HEK293 (cell line): ENCODE results near the gene RNF223.

Source experiments
- CTCF ChIA-PET: fragments of 350-600 bp; formaldehyde crosslinking; extraction: SDS; loops from one replicate; lab custom pipeline; 2021; ENCODE audit warnings: antibody characterized with exemption; lab: Yijun Ruan, JAX
- POLR2A ChIA-PET: fragments of 300-600 bp; formaldehyde crosslinking; extraction: SDS; loops from one replicate; lab custom pipeline; 2020; ENCODE audit warnings: antibody characterized with exemption, inconsistent platforms; lab: Yijun Ruan, JAX
- H3K27ac ChIP-seq: fragments of 200-500 bp; sonication (Bioruptor generic); 2 replicates; pipeline ENCODE4 v1.5.1; 2014; ENCODE audit warnings: low read depth, low read length, control low read depth, inconsistent platforms; ENCODE audit errors: extremely low read depth
- H3K36me3 ChIP-seq, 2 experiments: fragments of 200-500 bp in 1 of 2; sonication (Bioruptor generic) in 1 of 2; 1 replicate in 1 of 2; 2 replicates in 1 of 2; pipeline ENCODE4 v1.5.1; 2014 to 2017; ENCODE audit warnings: inconsistent platforms in 2 of 2, low read length in 2 of 2; ENCODE audit not compliant: control insufficient read depth in 2 of 2, insufficient read depth in 1 of 2
- H3K4me1 ChIP-seq: fragments of 200-500 bp; sonication (Bioruptor generic); 2 replicates; pipeline ENCODE4 v1.5.1; 2014; ENCODE audit warnings: mild to moderate bottlenecking, low read length, inconsistent platforms; ENCODE audit not compliant: control insufficient read depth, insufficient read depth
- H3K4me3 ChIP-seq: 2 replicates; pipeline ENCODE4 v1.5.1; 2011; ENCODE audit warnings: low read depth, mild to moderate bottlenecking, control low read depth, low read length, moderate library complexity
- H3K9me3 ChIP-seq: fragments of 200-500 bp; sonication (Bioruptor generic); 2 replicates; pipeline ENCODE4 v1.5.1; 2014; ENCODE audit warnings: low read depth, low read length, inconsistent platforms; ENCODE audit not compliant: control insufficient read depth, insufficient read depth
- KLF10 ChIP-seq: fragments of 450-650 bp; IDR thresholded peaks from 2 replicates; pipeline ENCODE4 v1.5.1; 2018; ENCODE audit warnings: missing biosample characterization, mild to moderate bottlenecking, missing genetic modification characterization
- SP2 ChIP-seq: fragments of 450-650 bp; formaldehyde crosslinking; IDR thresholded peaks from 2 replicates; pipeline ENCODE4 v1.5.1; 2016; ENCODE audit warnings: missing biosample characterization, missing genetic modification characterization
- ZFP37 ChIP-seq: fragments of 450-650 bp; formaldehyde crosslinking; IDR thresholded peaks from 2 replicates; pipeline ENCODE4 v1.5.1; 2016; ENCODE audit warnings: missing biosample characterization, missing genetic modification characterization
- ZNF146 ChIP-seq: fragments of 450-650 bp; formaldehyde crosslinking; IDR thresholded peaks from 2 replicates; pipeline ENCODE4 v1.5.1; 2016; ENCODE audit warnings: missing biosample characterization, missing genetic modification characterization
- ZNF501 ChIP-seq: fragments of 450-650 bp; formaldehyde crosslinking; IDR thresholded peaks from 2 replicates; pipeline ENCODE4 v1.5.1; 2016; ENCODE audit warnings: missing biosample characterization, missing genetic modification characterization
- ZNF521 ChIP-seq: fragments of 450-650 bp; formaldehyde crosslinking; IDR thresholded peaks from 2 replicates; pipeline ENCODE4 v1.5.1; 2017; ENCODE audit warnings: missing biosample characterization, mild to moderate bottlenecking, missing genetic modification characterization
- ZNF843 ChIP-seq: fragments of 450-650 bp; formaldehyde crosslinking; IDR thresholded peaks from 2 replicates; pipeline ENCODE4 v1.5.1; 2016; ENCODE audit warnings: missing biosample characterization, missing genetic modification characterization
- TF ChIP-seq, protein P1 (sequence below): fragments of 450-650 bp; formaldehyde crosslinking; IDR thresholded peaks from 2 replicates; pipeline ENCODE4 v1.5.1; 2016; ENCODE audit warnings: missing biosample characterization, missing genetic modification characterization
- TF ChIP-seq, protein P2 (sequence below): fragments of 450-650 bp; formaldehyde crosslinking; IDR thresholded peaks from 2 replicates; pipeline ENCODE4 v1.5.1; 2016; ENCODE audit warnings: missing biosample characterization, missing genetic modification characterization
- TF ChIP-seq, protein P3 (sequence below): fragments of 450-650 bp; formaldehyde crosslinking; IDR thresholded peaks from 2 replicates; pipeline ENCODE4 v1.5.1; 2017; ENCODE audit warnings: missing biosample characterization, missing genetic modification characterization
- TF ChIP-seq, protein P4 (sequence below): fragments of 450-650 bp; formaldehyde crosslinking; IDR thresholded peaks from 2 replicates; pipeline ENCODE4 v1.5.1; 2017; ENCODE audit warnings: missing biosample characterization, missing genetic modification characterization

Gene RNF223

DNA sequence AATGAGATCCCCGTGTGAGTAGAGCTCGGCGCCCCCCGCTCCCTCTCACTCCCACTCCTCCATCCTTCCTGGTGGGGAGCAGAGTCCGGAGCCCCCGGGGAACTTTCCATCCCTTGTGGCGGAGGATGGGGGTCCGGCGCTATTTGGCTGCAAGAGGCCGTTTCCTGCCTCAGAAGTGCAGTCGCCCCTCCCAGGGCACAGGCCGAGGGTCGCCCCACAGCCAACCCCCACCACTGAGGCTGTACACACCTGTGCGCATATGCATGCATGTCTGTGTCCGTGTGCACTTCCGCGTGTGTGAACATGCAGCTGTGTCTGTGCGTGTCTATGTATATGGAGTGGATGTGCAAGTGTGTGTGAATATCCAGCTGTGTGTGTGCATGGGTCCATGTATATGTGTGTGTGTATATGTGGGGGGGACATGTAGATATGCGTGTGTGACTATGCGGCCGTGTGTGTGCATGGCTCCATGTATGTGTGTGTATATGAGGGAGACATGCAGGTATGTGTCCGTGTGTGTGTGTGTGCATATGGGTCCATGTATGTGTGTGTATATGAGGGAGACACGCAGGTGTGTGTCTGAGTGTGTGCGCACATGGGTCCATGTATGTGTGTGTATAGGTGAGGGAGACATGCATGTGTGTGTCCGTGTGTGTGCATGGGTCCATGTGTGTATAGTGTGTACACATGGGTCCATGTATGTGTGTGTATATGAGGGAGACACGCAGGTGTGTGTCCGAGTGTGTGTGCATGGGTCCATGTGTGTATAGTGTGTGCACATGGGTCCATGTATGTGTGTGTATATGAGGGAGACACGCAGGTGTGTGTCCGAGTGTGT, 21.9 kb downstream of the RNF223 start:
- POLR2A ChIA-PET = no interaction called here
- TF ChIP-seq, protein P1, sequence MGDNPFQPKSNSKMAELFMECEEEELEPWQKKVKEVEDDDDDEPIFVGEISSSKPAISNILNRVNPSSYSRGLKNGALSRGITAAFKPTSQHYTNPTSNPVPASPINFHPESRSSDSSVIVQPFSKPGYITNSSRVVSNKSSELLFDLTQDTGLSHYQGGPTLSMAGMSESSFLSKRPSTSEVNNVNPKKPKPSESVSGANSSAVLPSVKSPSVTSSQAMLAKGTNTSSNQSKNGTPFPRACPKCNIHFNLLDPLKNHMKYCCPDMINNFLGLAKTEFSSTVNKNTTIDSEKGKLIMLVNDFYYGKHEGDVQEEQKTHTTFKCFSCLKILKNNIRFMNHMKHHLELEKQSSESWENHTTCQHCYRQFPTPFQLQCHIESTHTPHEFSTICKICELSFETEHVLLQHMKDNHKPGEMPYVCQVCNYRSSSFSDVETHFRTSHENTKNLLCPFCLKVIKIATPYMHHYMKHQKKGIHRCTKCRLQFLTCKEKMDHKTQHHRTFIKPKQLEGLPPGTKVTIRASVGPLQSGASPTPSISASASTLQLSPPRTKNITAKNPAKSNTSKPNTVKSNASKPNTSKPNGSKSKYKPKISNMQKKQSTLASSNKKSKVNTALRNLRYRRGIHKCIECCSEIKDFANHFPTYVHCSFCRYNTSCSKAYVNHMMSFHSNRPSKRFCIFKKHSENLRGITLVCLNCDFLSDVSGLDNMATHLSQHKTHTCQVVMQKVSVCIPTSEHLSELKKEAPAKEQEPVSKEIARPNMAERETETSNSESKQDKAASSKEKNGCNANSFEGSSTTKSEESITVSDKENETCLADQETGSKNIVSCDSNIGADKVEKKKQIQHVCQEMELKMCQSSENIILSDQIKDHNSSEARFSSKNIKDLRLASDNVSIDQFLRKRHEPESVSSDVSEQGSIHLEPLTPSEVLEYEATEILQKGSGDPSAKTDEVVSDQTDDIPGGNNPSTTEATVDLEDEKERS (tag by site-specific recombination) = no peak
- TF ChIP-seq ZNF146 = no peak
- no peak for TF ChIP-seq ZNF843 (tag by site-specific recombination)
- TF ChIP-seq, protein P2, sequence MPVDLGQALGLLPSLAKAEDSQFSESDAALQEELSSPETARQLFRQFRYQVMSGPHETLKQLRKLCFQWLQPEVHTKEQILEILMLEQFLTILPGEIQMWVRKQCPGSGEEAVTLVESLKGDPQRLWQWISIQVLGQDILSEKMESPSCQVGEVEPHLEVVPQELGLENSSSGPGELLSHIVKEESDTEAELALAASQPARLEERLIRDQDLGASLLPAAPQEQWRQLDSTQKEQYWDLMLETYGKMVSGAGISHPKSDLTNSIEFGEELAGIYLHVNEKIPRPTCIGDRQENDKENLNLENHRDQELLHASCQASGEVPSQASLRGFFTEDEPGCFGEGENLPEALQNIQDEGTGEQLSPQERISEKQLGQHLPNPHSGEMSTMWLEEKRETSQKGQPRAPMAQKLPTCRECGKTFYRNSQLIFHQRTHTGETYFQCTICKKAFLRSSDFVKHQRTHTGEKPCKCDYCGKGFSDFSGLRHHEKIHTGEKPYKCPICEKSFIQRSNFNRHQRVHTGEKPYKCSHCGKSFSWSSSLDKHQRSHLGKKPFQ = peak; percentile 63; the same call in 1 of the 2 replicates
- TF ChIP-seq ZNF521 (tag by site-specific recombination) = no peak
- TF ChIP-seq, protein P3, sequence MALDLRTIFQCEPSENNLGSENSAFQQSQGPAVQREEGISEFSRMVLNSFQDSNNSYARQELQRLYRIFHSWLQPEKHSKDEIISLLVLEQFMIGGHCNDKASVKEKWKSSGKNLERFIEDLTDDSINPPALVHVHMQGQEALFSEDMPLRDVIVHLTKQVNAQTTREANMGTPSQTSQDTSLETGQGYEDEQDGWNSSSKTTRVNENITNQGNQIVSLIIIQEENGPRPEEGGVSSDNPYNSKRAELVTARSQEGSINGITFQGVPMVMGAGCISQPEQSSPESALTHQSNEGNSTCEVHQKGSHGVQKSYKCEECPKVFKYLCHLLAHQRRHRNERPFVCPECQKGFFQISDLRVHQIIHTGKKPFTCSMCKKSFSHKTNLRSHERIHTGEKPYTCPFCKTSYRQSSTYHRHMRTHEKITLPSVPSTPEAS (tag by site-specific recombination) = peak; percentile 90
- TF ChIP-seq, all 188 proteins: peak for 2
- Histone ChIP-seq H3K4me3 (no peak overlapping the region), H3K27ac (no peak overlapping the region), H3K9me3 (no peaks in the 10 kb centered on the region), H3K4me1 (no peaks in the 10 kb centered on the region), H3K36me3 (peaks cover 0 to 65% of the 10 kb centered on the region in 2 experiments; a peak in 1 of 3 replicates)
- CTCF ChIA-PET = interaction anchor here (0.5 to 1.1 kb wide), 2 partner anchors 30 to 68 kb away, joined by 4 read pairs; no protein-coding TSS in a partner anchor

DNA sequence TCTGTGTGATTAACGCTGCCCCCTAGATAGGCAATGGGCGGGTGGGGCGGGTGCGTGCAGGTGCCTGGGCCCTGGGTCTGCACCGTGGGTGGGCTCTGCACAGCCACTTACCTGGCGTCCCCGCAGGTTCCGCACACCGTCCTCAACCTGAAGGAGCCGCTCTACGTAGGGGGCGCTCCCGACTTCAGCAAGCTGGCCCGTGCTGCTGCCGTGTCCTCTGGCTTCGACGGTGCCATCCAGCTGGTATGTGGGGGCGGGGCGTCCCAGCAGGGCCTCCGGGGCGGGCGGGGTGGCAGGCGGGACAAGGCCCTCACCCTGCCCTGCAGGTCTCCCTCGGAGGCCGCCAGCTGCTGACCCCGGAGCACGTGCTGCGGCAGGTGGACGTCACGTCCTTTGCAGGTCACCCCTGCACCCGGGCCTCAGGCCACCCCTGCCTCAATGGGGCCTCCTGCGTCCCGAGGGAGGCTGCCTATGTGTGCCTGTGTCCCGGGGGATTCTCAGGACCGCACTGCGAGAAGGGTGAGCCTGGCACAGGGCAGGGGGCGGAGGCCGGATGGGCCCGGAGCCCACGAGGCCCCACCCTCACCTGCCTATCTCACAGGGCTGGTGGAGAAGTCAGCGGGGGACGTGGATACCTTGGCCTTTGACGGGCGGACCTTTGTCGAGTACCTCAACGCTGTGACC, 22.8 kb downstream of the RNF223 start:
- Histone ChIP-seq H3K4me3 (no peak overlapping the region), H3K27ac (no peak overlapping the region), H3K9me3 (no peaks in the 10 kb centered on the region), H3K36me3 (peaks cover 0 to 73% of the 10 kb centered on the region in 2 experiments; a peak in 1 of 3 replicates), H3K4me1 (no peaks in the 10 kb centered on the region)
- CTCF ChIA-PET = interaction anchor here (0.7 to 1.1 kb wide), 2 partner anchors 12 to 67 kb away, joined by 3 to 4 read pairs; no protein-coding TSS in a partner anchor
- POLR2A ChIA-PET = interaction anchor here (1.2 kb wide), 1 partner anchor 44 kb away, joined by 3 read pairs; no protein-coding TSS in a partner anchor
- TF ChIP-seq ZFP37 (tag by site-specific recombination) = no peak
- no peak for TF ChIP-seq KLF10 (tag by site-specific recombination)
- no peak for TF ChIP-seq ZNF501 (tag by site-specific recombination)
- TF ChIP-seq, protein P4, sequence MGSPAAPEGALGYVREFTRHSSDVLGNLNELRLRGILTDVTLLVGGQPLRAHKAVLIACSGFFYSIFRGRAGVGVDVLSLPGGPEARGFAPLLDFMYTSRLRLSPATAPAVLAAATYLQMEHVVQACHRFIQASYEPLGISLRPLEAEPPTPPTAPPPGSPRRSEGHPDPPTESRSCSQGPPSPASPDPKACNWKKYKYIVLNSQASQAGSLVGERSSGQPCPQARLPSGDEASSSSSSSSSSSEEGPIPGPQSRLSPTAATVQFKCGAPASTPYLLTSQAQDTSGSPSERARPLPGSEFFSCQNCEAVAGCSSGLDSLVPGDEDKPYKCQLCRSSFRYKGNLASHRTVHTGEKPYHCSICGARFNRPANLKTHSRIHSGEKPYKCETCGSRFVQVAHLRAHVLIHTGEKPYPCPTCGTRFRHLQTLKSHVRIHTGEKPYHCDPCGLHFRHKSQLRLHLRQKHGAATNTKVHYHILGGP (tag by site-specific recombination) = no peak
- no peak for TF ChIP-seq SP2 (tag by site-specific recombination)
